LNCaP clone FGC (cell line): ENCODE measurements around the gene BTRC.

Source experiments
- DNase-seq: peaks from one replicate; pipeline ENCODE4 v3.0.0-alpha.2; 2011; ENCODE audit warnings: low read depth
- H3K4me3 ChIP-seq: 2 replicates; pipeline ENCODE4 v1.5.1; 2011; ENCODE audit warnings: mild to moderate bottlenecking, low read depth, low read length, control low read depth
- CTCF ChIP-seq: IDR thresholded peaks from 2 replicates; pipeline ENCODE4 v1.5.1; 2012; ENCODE audit warnings: mild to moderate bottlenecking; ENCODE audit not compliant: control insufficient read depth, insufficient read depth; ENCODE audit errors: extremely low read depth

BTRC gene

GRCh38 chr10:101452593-101452992, 98.6 kb downstream of the BTRC start:
- TF ChIP-seq CTCF, result no peak
- no peak overlapping the region for H3K4me3 ChIP-seq
- DNase-seq, result no peak

- H3K4me3 ChIP-seq, result no peak overlapping the region
- DNase-seq, result no peak
- TF ChIP-seq CTCF, result no peak
Observed at GRCh38 chr10:101453318-101453717, 99.4 kb downstream of the BTRC start.

- H3K4me3 ChIP-seq, result no peak overlapping the region
- no peak for DNase-seq
- TF ChIP-seq CTCF, result no peak
Observed at GRCh38 chr10:101453791-101454718, 100.1 kb downstream of the BTRC start.

GRCh38 chr10:101458869-101459268, 104.9 kb downstream of the BTRC start:
- H3K4me3 ChIP-seq, result no peak overlapping the region
- no peak for TF ChIP-seq CTCF
- no peak for DNase-seq

- no peak for TF ChIP-seq CTCF
- no peak overlapping the region for H3K4me3 ChIP-seq
- no peak for DNase-seq
Observed at GRCh38 chr10:101464082-101464481, 110.1 kb downstream of the BTRC start.

- DNase-seq, result no peak
- no peak overlapping the region for H3K4me3 ChIP-seq
- TF ChIP-seq CTCF, result no peak
Observed at GRCh38 chr10:101464599-101464998, 110.6 kb downstream of the BTRC start.
